Transverse colon (tissue), 4 donors: Measurements from ENCODE around the gene PPFIA3. TPM values are rescaled to one million over a fixed set of nuclear protein-coding genes. Genes with fewer than 3 reads are reported as not detected.

Experiments used
- DNase-seq: peaks from one replicate; pipeline ENCODE4 v3.0.0-alpha.2; 2019
- H3K27ac ChIP-seq, 4 donors: fragments of 200-600 bp; sonication (generic); 2 replicates each; pipeline ENCODE4 v1.5.1; 2016 to 2018; ENCODE audit warnings: inconsistent platforms in 4 of 4
- H3K27me3 ChIP-seq: fragments of 200-600 bp; sonication (generic); 2 replicates; pipeline ENCODE4 v1.5.1; 2017; ENCODE audit warnings: inconsistent platforms
- H3K36me3 ChIP-seq, 4 donors: fragments of 200-600 bp; sonication (generic); 2 replicates each; pipeline ENCODE4 v1.5.1; 2017 to 2019; ENCODE audit warnings: inconsistent platforms in 4 of 4
- H3K4me1 ChIP-seq, 4 donors: fragments of 200-600 bp; sonication (generic); 2 replicates each; pipeline ENCODE4 v1.5.1; 2017 to 2020; ENCODE audit warnings: inconsistent platforms in 4 of 4
- H3K4me3 ChIP-seq, 4 donors: fragments of 200-600 bp; sonication (generic); 1 replicate in 1 of 4; 2 replicates in 3 of 4; pipeline versions ENCODE4 v1.5.1 to v1.6.1; 2017 to 2019; ENCODE audit warnings: inconsistent platforms in 4 of 4
- H3K9me3 ChIP-seq, 2 donors: fragments of 200-600 bp; sonication (generic); 2 replicates each; pipeline ENCODE4 v1.5.1; 2017 to 2019; ENCODE audit warnings: inconsistent platforms in 2 of 2
- EP300 ChIP-seq: sonication (generic); formaldehyde crosslinking; IDR thresholded peaks from one replicate; pipeline ENCODE4 v1.6.1; 2017; ENCODE audit warnings: antibody characterized with exemption, low read depth
- POLR2A ChIP-seq: fragments of 450-650 bp; IDR thresholded peaks from one replicate; pipeline ENCODE4 v1.6.1; 2016; ENCODE audit warnings: antibody characterized with exemption, mild to moderate bottlenecking, moderate library complexity
- POLR2AphosphoS5 ChIP-seq, 3 donors: sonication (generic); formaldehyde crosslinking; IDR thresholded peaks; one replicate each; pipeline ENCODE4 v1.6.1; 2016; ENCODE audit warnings: antibody characterized with exemption in 3 of 3
- WGBS, 2 donors: methylation state at CpG; one replicate each; pipeline ENCODE4 v1.1.5; 2018; ENCODE audit warnings: low coverage in 1 of 2; 5-methylcytosine and 5-hydroxymethylcytosine counted together
- in situ Hi-C, 4 donors: fragments of 200-750 bp; cut with MboI; loops; one replicate each; pipeline versions ENCODE4 v1.15.0 to v1.15.1; 2017; ENCODE audit warnings: low sequenced_read_pairs in 3 of 4, low pct_ligation_motif_present in 1 of 4, low pct_unique_long_range_greater_than_20kb in 1 of 4
- intact Hi-C: fragments of 100-400 bp; cut with DNase I; formaldehyde crosslinking; loops from one replicate; pipeline ENCODE4 v1.15.1; 2023; ENCODE audit warnings: low total_unique reads
- total RNA-seq, 4 donors: library from RNA; depleted of rRNA; stranded (reverse); fragments of >200 nt; gene quantifications; one replicate each; pipeline ENCODE4 v1.1.0, GENCODE V29; 2016
- TF ChIP-seq, protein P1 (sequence below), 5 experiments: fragments of 200-600 bp in 3 of 5; fragments of 450-650 bp in 2 of 5; sonication (generic) in 3 of 5; IDR thresholded peaks; 1 replicate in 2 of 5; 2 replicates in 3 of 5; pipeline ENCODE4 v1.5.1; 2016 to 2017; ENCODE audit warnings: antibody characterized with exemption in 5 of 5, inconsistent platforms in 3 of 5, mild to moderate bottlenecking in 2 of 5, moderate library complexity in 1 of 5

PPFIA3 gene
- total RNA-seq, 4 donors from 2014 or later, result 18.6 to 106 (median 19.9) TPM

GRCh38 chr19:49084206-49085019 is 34.9 kb upstream of the PPFIA3 start:
- 42 to 45% methylated on average over 20 to 26 of the region's 26 CpGs for WGBS, 2 donors
- TF ChIP-seq POLR2A, result no peak
- TF ChIP-seq EP300, result no peak
- no peak for TF ChIP-seq POLR2AphosphoS5 (IDR thresholded peaks at IDR 0.05)
- TF ChIP-seq, protein P1, sequence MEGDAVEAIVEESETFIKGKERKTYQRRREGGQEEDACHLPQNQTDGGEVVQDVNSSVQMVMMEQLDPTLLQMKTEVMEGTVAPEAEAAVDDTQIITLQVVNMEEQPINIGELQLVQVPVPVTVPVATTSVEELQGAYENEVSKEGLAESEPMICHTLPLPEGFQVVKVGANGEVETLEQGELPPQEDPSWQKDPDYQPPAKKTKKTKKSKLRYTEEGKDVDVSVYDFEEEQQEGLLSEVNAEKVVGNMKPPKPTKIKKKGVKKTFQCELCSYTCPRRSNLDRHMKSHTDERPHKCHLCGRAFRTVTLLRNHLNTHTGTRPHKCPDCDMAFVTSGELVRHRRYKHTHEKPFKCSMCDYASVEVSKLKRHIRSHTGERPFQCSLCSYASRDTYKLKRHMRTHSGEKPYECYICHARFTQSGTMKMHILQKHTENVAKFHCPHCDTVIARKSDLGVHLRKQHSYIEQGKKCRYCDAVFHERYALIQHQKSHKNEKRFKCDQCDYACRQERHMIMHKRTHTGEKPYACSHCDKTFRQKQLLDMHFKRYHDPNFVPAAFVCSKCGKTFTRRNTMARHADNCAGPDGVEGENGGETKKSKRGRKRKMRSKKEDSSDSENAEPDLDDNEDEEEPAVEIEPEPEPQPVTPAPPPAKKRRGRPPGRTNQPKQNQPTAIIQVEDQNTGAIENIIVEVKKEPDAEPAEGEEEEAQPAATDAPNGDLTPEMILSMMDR (IDR thresholded peaks at IDR 0.05), result no peak
- DNase-seq, result no peak
- Histone ChIP-seq H3K4me1 (peaks cover 13 to 28% (median 22%) of the 10 kb centered on the region in 4 donors), H3K27ac (peak overlapping the region; percentile 90 to 96 (median 94)), H3K27me3 (no peaks in the 10 kb centered on the region), H3K4me3 (peak overlapping the region in 3 of 4 donors; percentile 81 to 100 (median 91)), H3K9me3 (no peaks in the 10 kb centered on the region), H3K36me3 (no peaks in the 10 kb centered on the region)
- in situ Hi-C loops, result loop anchor here in 2 of 4 donors (10.0 to 25.0 kb wide), 2 partner anchors 120 to 128 kb away; no protein-coding TSS in a partner anchor
- intact Hi-C loops, result no loop called here

GRCh38 chr19:49085020-49085867 is 34.1 kb upstream of the PPFIA3 start, which contains the start of gene SNRNP70:
SNRNP70 (plus strand) TSS chr19:49085451; CDS start chr19:49086415, 964 bp downstream.
- H3K9me3 ChIP-seq, result no peaks in the 10 kb centered on the region
- in situ Hi-C loops, result loop anchor here in 2 of 4 donors (10.0 to 25.0 kb wide), 2 partner anchors 120 to 127 kb away; no protein-coding TSS in a partner anchor
- 1% methylated on average over 83 of the region's 89 CpGs; no CpG with 5 or more reads in 1 of the 2 donors for WGBS, 2 donors
- peak; percentile 87 for TF ChIP-seq POLR2A
- TF ChIP-seq POLR2AphosphoS5 (IDR thresholded peaks at IDR 0.05), result peak; percentile 86 to 96 (median 89)
- TF ChIP-seq EP300, result no peak
- TF ChIP-seq, protein P1 (IDR thresholded peaks at IDR 0.05), result peak in 1 of 5 experiments; percentile 18
- peak; percentile 99 for DNase-seq
- H3K27ac ChIP-seq, result peak within 1 kb of the TSS; percentile 90 to 96 (median 94)
- peaks cover 0 to 6% (median 3%) of the 10 kb centered on the region in 4 donors for H3K36me3 ChIP-seq
- no peaks in the 10 kb centered on the region for H3K27me3 ChIP-seq
- H3K4me3 ChIP-seq, result peak within 1 kb of the TSS; percentile 81 to 100 (median 90)
- H3K4me1 ChIP-seq, result peaks cover 13 to 28% (median 22%) of the 10 kb centered on the region in 4 donors
- intact Hi-C loops, result no loop called here

GRCh38 chr19:49085868-49086232 is 33.5 kb upstream of the PPFIA3 start:
- intact Hi-C loops (no loop called here), in situ Hi-C loops (loop anchor here in 2 of 4 donors (10.0 to 25.0 kb wide), 2 partner anchors 119 to 126 kb away; no protein-coding TSS in a partner anchor)
- peaks cover 13 to 28% (median 22%) of the 10 kb centered on the region in 4 donors for H3K4me1 ChIP-seq
- no peak for DNase-seq
- no peaks in the 10 kb centered on the region for H3K27me3 ChIP-seq
- TF ChIP-seq POLR2A, result no peak
- TF ChIP-seq, protein P1 (IDR thresholded peaks at IDR 0.05), result no peak
- no peak for TF ChIP-seq EP300
- no peak for TF ChIP-seq POLR2AphosphoS5 (IDR thresholded peaks at IDR 0.05)
- no peaks in the 10 kb centered on the region for H3K9me3 ChIP-seq
- H3K4me3 ChIP-seq, result peak overlapping the region; percentile 81 to 100 (median 90)
- 0 to 1% methylated on average over 2 to 14 of the region's 14 CpGs for WGBS, 2 donors
- peaks cover 0 to 12% (median 5%) of the 10 kb centered on the region in 4 donors for H3K36me3 ChIP-seq
- peak overlapping the region; percentile 90 to 96 (median 94) for H3K27ac ChIP-seq
